OCI-M2 (cell line): Measurements from ENCODE around the gene PPM1N.
A peak's percentile ranks its signal among the peaks of the same experiment; 100 is the strongest.

Experiments used
- DNase-seq: peaks from one replicate; lab custom pipeline; 2025; ENCODE audit not compliant: unreplicated experiment; lab: John Stamatoyannopoulos, UW

Gene PPM1N

DNA sequence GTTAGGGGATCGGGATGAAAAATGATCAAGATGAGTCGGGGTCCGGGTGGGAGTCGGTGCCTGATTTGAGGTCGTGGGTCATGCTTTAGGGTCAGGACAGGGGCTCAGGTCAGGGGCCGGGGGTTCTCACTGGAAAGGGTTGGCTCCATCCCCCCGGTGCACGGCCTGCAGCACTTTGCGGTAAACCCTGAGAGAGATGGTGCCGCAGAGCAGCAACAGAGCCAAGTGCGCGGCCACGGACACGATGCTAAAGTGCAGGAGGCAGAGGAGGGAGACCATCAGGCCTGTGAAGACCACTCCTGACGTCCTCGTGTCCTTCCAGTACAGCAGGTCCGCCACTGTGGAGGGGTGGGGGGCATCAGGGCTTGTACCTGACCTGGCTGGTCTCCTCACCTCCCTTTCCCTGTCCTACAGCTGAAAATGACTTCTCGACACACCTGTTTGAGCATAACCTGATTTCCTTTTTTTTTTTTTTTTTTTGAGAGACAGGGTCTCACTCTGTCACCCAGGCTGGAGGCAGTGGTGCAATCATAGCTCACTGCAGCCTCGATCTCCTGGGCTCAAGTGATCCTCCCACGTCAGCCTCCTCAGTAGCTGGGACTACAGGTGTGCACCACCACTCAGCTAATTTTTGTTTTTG is 8.9 kb upstream of the PPM1N start:
- no peak for DNase-seq

DNA sequence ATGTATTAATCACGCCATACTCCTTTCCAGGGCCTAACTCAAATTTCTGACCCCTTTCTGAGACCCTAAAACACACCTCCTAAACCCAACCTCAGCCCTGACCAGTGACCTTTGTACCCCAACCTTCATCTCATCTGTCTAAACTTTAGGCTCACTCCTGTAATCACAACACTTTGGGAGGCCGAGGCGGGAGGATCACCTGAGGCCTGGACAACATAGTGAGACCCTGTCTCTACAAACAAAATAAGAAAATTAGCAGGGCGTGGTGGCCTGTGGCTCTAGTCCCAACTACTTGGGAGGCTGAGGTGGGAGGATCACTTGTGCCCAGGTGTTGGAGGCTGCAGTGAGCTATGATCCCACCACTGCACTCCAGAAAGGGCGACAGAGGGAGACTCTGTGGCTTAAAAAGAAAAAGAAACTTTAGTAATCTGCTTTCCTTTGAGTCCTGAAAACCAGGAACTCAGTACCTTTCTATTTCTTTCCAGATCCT is 6.1 kb upstream of the PPM1N start:
- no peak for DNase-seq

- DNase-seq: peak; percentile 77
Observed at GRCh38 chr19:45492627-45493470, 5.4 kb upstream of the PPM1N start.

DNA sequence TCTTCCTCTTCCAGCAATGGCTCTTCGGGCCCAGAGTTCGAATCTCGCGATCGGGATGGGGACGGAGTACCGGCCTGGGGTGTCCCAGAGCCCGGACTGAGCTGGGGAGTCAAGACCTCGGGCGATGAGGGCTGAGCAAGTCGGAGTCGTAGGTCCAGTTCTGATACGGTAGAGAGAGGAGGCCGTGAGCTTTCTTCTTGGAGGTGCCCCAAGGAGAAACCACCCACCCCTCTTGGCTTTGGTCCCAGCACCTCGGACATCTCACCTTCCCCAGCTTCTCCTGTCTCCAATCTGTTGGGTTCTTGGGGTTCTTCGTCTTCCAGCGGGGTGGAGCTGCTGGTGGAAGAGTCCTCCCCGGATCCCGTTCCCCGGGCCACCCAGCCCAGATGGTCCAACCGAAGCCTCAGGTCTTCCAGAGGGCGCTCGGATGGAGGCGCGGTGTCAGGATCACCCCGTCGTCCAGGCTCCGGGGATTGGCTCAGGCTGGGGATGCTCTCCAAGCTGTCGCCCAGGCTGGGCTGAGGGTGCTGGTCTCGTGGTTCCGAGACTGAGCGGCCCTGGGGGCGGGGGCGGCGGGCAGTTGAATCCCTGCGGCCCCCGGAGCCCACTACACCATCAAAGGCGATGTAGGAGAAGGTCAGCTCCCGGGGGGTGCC is 3.9 kb upstream of the PPM1N start:
- DNase-seq: no peak

GRCh38 chr19:45495178-45495577 is 3.1 kb upstream of the PPM1N start:
- no peak for DNase-seq

GRCh38 chr19:45496349-45496953 is 1.8 kb upstream of the PPM1N start:
- DNase-seq: peak; percentile 18

- DNase-seq: no peak
Observed at GRCh38 chr19:45497791-45498190, 452 bp upstream of the PPM1N start.

DNA sequence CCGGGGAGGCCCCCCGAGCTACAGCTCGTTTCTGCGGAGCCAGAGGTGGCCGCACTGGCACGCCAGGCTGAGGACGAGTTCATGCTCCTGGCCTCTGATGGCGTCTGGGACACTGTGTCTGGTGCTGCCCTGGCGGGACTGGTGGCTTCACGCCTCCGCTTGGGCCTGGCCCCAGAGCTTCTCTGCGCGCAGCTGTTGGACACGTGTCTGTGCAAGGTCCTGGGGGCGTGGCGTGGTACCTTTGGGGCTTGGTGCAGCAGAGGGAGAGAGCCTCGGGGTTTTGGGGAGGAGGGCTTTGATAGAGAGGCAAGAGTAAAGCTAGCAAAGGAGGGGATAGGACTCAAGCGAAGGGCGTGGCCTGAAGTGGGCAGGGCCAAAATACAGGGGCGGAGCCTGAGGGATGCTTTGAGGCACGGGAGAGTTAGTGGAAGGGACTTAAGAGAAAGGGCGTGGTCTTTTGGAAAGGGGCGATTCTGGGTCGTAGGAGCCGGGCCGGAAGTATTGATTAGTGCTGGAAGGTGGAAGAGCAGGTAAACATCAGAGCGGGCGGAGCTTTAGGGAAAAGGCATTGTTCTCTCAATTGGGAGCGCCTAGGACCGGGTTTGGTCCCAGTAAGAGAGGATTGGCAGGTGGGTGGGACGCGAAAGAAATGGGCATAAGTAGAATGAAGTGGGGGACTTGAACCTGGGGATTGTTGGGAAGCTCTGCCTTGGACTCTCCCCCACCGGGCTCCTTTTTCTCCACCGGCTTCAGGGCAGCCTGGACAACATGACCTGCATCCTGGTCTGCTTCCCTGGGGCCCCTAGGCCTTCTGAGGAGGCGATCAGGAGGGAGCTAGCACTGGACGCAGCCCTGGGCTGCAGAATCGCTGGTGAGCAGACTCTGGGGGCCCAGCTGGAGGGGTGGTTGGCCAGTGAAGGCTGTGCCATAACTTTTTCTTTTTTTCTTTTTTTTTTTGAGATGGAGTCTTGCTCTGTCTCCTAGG is 1.2 kb downstream of the PPM1N start:
- DNase-seq: no peak

GRCh38 chr19:45500918-45501729 is 2.9 kb downstream of the PPM1N start:
- no peak for DNase-seq

GRCh38 chr19:45501730-45502014 is 3.4 kb downstream of the PPM1N start:
- no peak for DNase-seq

DNA sequence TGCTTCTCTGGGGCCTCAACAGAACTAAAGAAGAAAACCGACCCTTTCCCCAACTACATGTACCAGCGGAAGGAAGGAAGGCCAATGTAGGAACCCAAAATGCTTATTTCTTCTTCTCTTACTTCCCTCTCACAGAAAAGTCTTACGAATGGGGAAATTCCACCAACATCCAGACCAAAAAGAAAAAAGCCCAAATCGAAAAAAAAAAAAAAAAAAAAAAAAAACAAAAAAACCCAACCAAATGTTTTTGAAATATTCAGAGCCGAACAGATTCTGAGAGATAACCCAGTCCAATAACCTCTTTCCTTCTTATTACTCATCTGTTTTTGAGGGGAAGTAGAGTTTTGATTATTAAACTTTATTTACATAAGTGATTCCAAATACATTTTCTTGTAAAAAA is 3.9 kb downstream of the PPM1N start:
- DNase-seq: no peak

DNA sequence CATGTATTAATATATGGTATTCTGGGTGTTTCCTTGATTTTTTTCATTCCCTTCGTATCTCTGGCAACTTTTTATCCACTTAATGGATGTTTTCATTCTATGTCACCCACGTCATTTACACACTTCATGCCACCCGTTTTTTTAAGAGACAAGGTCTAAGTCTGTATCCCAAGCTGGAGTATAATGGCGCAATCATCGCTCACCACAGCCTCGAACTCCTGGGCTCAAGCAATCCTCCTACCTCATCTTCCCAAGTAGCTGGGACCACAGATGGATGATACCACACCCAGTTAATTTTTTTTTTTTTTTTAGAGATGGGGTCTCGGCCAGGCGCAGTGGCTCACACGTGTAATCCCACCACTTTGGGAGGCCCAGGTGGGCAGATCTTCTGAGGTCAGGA is 5.7 kb downstream of the PPM1N start:
- no peak for DNase-seq

DNA sequence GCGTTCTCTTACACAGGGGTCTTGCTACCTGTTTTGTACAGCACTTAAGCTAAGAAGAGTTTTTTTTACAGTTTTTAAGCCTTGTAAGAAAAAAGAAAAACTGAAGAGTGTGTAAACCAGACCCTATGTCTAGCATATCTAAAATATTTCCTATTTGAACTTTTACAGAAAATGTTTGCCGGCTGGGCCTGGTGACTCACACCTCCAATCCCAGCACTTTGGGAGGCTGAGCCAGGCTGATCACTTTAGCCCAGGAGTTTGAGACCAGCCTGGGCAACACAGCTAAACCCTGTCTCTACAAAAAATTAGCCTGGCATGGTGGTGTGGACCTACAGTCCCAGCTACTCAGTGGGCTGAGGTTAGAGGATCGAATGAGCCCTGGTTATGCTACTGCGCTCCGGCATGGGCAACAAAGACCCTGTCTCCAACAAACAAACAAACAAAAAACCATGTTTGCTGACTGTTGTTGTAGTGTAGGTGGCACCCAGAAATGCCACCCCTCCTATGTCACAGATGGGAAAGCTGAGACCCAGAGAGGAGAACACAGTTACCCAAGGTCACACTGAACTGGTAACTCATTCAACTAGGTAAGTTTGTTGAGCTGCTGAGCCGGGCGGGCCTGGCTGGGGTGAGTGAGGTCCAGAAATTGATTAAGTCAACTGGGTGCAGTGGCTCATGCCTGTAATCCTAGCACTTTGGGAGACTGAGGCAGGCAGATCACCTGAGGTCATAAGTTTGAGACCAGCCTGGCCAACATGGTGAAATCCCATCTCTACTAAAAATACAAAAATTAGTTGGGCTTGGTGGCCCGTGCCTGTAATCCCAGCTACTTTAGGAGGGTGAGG is 7.1 kb downstream of the PPM1N start:
- DNase-seq: no peak

DNA sequence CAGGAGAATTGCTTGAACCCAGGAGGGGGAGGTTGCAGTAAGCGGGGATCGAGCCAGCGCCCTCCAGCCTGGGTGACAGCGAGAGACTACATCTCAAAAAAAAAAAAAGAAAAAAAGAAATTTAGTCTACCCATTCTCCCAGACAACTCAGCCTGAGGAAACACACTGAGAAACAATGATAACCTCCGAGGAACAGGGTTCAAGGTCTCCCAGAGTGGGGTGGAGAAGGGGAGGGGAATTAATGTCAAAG is 7.7 kb downstream of the PPM1N start:
- no peak for DNase-seq

DNA sequence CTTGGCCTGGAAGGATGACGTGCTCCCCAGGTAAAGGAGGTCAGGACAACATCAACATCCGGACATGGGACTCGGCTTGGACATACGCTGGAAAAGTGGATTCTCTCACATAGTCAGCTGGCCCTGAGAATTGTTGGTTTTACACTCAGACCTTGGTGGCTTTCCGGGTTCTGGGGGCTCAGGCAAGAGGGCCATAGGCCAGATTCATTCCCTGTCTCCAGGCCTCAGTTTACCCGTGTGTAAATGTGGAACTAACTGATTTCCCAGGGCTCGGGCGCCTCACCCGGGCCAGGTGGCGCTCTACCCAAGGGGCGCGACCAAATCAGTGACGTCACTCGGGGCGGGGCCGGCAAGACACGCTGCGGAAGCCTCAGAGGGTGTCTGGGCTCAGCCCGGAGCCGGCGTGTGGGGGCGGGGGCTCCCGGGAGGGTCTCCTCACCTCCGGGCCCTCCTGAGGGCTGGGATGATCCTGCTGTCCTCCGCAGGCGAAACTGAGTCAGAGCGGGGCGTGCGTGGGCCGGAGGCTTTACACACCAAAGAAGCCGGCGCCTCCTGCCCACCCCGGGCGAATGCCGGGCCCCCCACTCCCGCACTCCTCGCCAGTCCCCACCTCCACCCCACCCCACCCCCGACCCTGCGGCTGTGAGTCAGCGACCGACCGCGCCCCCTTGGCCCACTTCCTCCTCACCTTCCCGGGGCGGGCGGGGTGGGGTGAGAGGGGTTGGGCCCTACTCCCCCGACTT is 8.2 kb downstream of the PPM1N start:
- peak; percentile 91 for DNase-seq

DNA sequence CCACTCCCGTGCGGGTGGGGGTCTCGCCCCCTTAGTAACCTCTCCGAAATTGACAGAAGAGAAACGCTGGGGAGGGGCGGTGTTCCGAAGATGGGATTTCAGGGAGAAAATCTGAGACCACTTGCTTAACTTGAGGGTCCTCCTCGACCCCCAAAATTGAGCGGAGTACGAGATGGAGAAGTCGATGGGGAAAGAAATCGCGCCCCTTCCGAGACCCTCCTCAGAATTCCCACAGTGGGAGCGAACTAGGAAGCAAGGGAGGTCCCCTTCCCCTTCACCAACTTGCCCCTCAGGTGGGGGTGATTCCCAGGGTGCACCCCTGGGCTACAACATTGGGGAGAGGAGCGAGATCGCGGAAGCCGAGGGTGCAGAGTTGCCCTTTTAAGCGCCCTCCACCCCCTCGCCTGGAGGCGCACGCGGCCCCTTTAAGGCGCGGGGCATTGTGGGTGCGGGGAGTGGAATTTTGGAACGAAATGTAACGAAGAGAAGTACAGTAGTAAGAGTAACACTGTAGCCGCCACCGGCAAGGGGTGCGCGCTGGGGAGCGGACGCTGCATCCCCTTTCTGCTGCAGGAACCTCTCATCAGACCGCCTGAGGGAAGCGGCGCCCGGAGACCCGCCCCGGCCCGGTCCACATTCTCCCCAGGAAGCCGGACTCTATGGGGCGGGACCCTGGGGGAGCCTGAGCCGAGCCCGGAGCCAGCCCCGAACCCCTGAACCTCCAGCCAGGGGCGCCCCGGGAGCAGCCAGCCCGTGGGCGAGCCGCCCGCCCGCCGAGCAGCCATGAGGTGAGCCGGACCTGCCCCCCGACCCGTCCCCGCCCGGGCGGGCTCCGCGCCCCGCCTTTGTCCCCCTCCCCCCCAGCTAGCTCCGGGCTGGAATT is 9.0 kb downstream of the PPM1N start, which contains the start of gene VASP:
Gene VASP, plus strand, starts transcription at position 491 of the 883 bp plus-strand sequence. Its CDS starts 293 bp downstream, at position 784.
- DNase-seq: peak; percentile 75

DNA sequence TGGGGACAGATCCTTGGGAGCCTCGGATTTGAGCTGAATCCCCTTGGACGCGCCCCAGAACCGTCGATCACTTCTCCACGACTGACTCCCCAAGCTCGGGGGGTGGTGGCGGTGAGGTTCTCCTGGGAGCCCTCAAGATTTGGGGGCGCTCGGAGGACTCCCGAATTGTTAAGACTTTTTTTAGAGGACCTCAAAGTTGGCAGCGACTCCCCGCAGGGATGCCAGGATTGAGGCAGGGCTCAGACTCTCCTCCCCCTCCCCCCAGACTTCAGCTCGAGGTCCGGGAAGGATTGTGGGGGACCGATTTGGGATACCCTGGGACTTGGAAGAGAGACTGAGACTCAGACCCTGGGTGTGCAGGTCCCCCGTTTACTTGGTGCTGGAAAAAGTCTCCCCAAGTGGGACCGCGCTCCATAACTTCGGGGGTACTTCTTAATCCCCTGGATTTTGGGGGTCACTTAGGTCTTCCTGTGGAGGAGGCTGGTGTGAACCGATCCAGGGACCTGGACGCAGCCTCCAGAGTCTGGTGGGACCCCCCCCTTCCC is 9.7 kb downstream of the PPM1N start:
- no peak for DNase-seq
